OCI-LY7 (cell line): ENCODE data around the gene ALPG.

ENCODE experiments used
- EZH2phosphoT487 ChIP-seq: fragments of 200-600 bp; sonication (generic); IDR thresholded peaks from 2 replicates; pipeline ENCODE4 v1.6.1; 2018; ENCODE audit warnings: low read depth, borderline replicate concordance, mild to moderate bottlenecking, mixed run types, antibody characterized with exemption, low read length, moderate library complexity, mixed read lengths
- TF ChIP-seq, protein P1 (sequence below): fragments of 200-600 bp; sonication (generic); conservative IDR thresholded peaks from 2 replicates; pipeline ENCODE4 v1.5.1; 2014; ENCODE audit warnings: mild to moderate bottlenecking, antibody characterized with exemption, low read length, moderate library complexity, mixed read lengths

DNA sequence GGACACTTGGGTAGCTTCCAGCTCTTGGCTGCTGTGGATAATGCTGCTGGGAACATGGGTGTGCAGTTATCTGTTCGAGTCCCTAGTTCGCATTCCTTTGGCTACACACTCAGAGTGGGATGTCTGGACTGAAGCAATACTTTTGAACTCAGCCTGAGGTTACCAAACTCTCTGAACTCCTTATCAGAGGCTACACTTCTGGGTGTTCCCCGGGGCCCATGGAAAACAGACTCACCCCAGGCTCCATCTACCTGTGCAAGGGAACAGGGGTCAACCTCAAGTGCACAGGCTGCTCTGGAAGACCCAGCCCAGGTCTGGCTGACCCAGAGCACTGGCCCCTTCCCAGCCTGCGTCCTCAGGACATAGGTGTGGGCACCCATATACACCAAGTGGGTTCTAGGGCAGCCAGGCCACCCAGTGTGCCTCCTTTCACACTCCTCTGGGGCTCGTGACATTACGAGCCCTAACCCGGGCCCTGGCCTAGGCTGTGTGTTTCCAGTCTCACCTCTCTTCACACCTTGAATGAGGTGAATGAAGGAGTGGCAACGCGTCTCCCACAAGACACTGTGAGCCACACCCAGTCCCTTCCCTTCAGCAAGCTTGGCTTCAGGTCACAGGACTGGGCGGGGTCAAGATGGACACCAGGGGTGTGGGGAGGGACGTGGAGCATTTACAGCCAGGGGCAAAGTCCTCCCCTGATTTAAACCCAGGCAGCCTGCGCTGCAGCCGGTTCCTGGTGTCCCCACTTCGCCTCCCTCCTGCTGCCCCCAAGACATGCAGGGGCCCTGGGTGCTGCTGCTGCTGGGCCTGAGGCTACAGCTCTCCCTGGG is 49.0 kb downstream of the ALPG start, which contains the start of gene ALPI:
- TF ChIP-seq, protein P1, sequence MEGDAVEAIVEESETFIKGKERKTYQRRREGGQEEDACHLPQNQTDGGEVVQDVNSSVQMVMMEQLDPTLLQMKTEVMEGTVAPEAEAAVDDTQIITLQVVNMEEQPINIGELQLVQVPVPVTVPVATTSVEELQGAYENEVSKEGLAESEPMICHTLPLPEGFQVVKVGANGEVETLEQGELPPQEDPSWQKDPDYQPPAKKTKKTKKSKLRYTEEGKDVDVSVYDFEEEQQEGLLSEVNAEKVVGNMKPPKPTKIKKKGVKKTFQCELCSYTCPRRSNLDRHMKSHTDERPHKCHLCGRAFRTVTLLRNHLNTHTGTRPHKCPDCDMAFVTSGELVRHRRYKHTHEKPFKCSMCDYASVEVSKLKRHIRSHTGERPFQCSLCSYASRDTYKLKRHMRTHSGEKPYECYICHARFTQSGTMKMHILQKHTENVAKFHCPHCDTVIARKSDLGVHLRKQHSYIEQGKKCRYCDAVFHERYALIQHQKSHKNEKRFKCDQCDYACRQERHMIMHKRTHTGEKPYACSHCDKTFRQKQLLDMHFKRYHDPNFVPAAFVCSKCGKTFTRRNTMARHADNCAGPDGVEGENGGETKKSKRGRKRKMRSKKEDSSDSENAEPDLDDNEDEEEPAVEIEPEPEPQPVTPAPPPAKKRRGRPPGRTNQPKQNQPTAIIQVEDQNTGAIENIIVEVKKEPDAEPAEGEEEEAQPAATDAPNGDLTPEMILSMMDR, result no peak
- no peak for TF ChIP-seq EZH2phosphoT487
